ENCODE data around the gene ZNF879.

GRCh38 chr5:178994580-178995340, 28.8 kb upstream of the ZNF879 start, which contains the start of gene GRM6:
- TF ChIP-seq CBX3 (IDR thresholded peaks at IDR 0.05; ENCODE audit: low read depth) (no peak), ZNF274 (IDR thresholded peaks at IDR 0.05; ENCODE audit: low read depth, low read length) (no peak), MAX (IDR thresholded peaks at IDR 0.05) (no peak), JUND (IDR thresholded peaks at IDR 0.05) (no peak), SP1 (IDR thresholded peaks at IDR 0.05; ENCODE audit: low read depth) (no peak), REST (IDR thresholded peaks at IDR 0.05; ENCODE audit: low read depth) (no peak), YY1 (IDR thresholded peaks at IDR 0.05; ENCODE audit: extremely low read depth, insufficient replicate concordance, low read depth, low read length) (no peak)
- TF ChIP-seq, protein P1, sequence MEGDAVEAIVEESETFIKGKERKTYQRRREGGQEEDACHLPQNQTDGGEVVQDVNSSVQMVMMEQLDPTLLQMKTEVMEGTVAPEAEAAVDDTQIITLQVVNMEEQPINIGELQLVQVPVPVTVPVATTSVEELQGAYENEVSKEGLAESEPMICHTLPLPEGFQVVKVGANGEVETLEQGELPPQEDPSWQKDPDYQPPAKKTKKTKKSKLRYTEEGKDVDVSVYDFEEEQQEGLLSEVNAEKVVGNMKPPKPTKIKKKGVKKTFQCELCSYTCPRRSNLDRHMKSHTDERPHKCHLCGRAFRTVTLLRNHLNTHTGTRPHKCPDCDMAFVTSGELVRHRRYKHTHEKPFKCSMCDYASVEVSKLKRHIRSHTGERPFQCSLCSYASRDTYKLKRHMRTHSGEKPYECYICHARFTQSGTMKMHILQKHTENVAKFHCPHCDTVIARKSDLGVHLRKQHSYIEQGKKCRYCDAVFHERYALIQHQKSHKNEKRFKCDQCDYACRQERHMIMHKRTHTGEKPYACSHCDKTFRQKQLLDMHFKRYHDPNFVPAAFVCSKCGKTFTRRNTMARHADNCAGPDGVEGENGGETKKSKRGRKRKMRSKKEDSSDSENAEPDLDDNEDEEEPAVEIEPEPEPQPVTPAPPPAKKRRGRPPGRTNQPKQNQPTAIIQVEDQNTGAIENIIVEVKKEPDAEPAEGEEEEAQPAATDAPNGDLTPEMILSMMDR (IDR thresholded peaks at IDR 0.05 in 2 of 3, conservative IDR thresholded peaks at IDR 0.05 in 1 of 3; ENCODE audit: borderline replicate concordance in 1 of 3, insufficient read depth in 1 of 3, low read depth in 2 of 3, low read length in 2 of 3): no peak
